Tongue (tissue), 2 donors: ENCODE data around the gene ZNF454. TPM values are rescaled to one million over a fixed set of nuclear protein-coding genes. Genes with fewer than 3 reads are reported as not detected.

ENCODE experiments used
- DNase-seq: peaks from one replicate; pipeline ENCODE4 v3.0.0-alpha.2; 2015
- total RNA-seq: library from RNA; depleted of rRNA; stranded (reverse); fragments of >200 nt; gene quantifications from one replicate; pipeline ENCODE4 v1.2.3, GENCODE V29; 2014

Gene ZNF454
- total RNA-seq, result 4.7 TPM

GRCh38 chr5:178940569-178941360 lies at the start of gene ZNF454:
Gene ZNF454 (plus strand): TSS chr5:178941198. CDS start chr5:178942792, 1,594 bp downstream.
- DNase-seq, result peak; percentile 99

DNA sequence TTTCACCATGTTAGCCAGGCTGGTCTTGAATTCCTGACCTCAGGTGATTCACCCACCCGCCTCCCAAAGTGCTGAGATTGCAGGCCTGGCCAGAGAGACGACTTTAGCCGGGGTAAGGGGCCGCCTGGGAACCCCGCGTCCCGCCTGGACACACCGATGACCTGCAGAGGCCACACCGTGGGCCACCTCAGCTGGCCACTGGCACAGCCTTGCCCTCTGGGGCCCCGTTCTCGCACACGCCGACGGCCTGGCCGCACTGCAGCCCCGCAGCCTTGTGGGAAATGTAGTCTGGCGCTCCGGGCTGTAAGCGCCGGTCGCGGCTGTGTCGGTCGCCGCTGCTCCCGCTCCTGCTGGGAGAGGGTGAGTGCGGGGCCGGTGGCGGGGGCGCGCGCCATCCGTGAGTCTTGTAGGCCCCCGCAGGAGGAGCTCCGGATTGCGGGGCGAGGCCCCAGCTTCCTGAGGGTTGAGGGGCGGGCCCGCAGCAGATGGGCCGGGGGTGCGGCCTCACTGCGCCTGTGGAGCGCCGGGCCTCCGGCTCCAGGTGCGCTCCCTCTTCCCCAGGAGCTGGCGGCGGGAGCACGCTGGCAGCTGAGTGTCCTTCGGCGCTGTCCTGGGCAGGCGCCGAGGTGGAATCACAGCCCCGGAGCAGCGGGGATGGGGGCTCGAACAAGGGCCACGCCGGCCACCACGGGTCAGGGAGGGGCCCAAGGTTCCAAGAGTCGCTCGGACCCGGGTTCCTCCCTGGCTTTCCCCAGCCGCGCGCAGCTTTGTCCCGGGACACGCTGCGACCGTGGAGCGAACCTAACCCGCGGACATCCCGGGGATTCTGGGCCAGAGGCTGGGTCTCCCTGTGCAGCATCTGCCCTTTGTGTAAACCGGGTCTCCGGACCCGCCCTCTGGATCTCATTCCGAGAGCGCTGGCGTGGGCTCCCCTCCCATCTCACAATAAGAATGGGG lies 45.1 kb upstream of the ZNF454 start, which contains the start of gene ZFP2:
ZFP2 (plus strand) TSS at position 299 of the 957 bp plus-strand sequence. CDS start 35,401 bp downstream, outside the sequence.
- DNase-seq, result peak; percentile 83

GRCh38 chr5:178899289-178899688 lies 41.7 kb upstream of the ZNF454 start:
- DNase-seq, result no peak

GRCh38 chr5:178902849-178903248 lies 38.1 kb upstream of the ZNF454 start:
- DNase-seq, result no peak

DNA sequence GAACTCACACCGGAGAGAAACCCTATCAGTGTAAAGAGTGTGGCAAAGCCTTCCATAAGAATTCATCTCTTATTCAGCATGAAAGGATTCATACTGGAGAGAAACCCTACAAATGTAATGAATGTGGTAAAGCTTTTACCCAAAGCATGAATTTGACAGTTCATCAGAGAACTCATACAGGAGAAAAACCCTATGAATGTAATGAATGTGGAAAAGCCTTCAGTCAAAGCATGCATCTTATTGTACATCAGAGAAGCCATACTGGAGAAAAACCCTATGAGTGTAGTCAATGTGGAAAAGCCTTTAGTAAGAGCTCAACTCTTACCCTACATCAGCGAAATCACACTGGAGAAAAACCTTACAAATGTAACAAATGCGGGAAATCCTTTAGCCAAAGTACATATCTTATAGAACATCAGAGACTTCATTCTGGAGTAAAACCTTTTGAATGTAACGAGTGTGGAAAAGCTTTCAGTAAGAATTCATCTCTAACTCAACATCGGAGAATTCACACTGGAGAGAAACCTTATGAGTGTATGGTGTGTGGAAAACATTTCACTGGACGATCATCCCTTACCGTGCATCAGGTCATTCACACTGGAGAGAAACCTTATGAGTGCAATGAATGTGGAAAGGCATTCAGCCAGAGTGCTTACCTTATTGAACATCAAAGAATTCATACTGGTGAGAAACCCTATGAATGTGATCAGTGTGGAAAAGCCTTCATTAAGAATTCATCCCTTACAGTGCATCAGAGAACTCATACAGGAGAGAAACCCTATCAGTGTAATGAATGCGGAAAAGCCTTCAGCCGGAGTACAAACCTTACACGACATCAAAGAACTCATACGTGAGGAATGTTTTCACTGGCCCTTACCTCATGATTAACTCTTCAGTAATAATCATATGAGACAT lies 8.9 kb upstream of the ZNF454 start:
- no peak for DNase-seq

DNA sequence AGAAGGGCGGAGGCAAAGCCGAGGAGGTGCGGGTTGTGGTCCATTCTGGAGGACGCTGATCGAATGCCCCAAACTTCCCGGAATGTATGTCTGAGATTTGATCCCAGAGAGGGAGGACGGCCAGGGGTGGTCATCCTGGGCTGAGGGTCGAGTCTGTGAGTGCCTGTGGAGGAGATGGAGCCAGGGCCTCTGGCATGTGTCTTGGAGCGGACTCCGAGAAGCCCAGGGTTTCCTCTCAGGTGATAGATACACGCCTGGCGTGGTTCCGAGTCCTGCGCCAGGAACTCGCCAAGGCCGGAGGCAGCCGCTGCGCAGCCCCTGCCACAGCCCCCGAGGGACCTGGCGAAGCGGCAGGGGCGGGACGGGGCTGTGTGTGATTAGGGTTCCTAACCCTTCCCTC lies 363 bp downstream of the ZNF454 start:
- DNase-seq, result no peak

DNA sequence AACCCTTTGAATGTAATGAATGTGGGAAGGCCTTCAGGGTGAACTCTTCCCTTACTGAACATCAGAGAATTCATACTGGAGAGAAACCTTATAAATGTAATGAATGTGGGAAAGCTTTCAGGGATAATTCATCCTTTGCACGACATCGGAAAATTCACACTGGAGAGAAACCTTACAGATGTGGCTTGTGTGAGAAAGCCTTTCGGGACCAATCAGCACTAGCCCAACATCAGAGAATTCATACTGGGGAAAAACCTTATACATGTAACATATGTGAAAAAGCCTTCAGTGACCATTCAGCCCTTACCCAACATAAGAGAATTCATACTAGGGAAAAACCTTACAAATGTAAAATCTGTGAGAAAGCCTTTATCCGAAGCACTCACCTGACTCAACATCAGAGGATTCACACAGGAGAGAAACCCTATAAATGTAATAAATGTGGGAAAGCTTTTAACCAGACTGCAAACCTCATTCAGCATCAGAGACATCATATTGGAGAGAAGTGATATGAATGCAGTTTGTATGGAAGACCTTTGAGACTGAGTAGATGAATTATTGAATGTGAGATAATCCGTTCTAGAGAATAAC lies 24.6 kb downstream of the ZNF454 start:
- DNase-seq, result no peak

- DNase-seq, result no peak
Observed at GRCh38 chr5:178981381-178981780, 40.4 kb downstream of the ZNF454 start.

GRCh38 chr5:178982941-178983340 lies 41.9 kb downstream of the ZNF454 start:
- DNase-seq, result no peak

DNA sequence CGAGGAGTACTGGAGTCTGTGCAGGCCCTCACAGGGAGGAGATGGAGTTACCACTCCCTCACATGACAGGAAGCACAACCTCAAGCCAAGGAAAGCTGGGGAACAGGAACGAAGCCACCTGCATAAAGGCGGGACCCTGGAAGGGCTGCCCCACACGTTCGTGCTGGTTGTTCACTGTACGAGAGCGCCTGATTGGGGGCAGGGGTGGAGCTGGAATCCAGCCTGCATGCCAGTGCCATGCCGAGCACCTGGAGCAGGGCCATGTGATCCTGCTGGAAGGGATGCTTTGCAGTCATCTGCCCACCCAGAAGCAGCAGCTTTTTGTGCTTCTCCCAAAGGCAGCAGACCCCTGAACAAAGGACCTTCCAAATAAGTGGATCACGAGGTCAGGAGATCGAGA lies 42.7 kb downstream of the ZNF454 start:
- DNase-seq, result no peak

DNA sequence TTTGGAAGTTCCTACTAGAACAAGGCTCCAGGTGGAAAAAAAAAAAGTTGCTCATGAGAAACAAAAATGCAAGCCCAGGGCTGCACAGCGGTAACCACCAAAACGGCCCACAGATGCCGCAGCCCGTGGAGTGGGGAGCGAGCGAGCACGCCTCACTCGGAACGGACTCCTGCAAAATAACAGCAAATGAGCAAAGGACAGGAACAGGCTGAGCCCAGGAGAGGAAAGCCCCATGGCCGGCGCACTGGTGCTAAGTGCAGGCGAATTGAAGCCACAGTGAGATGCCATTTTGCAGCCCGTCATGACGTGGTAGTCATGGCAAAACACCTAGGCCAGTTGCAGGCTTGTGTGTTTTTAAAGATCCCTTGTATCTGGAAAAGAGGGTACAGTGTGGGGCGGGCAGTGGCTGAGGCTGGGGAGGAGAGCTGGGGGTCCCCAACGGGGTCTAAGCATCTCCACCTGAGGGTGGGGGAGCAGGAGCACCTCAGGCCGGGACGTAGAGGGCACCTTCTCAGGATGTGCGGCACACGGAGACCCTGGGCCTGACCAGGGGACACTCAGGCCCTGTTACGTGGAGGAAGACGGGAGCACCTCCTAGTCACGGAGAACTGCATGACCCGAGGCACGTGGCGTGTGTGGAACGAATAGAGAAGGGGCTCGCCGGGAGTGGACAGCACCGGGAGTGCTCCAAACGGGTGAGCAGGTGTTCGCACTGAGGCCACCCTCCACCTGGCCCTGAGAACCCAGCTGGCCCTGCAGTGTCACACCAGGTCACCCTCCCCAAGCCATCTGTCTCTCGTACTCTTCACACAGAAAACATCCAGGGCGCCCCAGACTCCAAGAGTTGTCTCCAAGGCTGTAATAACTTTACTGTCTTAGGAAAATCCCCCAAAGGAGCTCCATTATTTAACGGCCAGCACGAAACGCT lies 43.4 kb downstream of the ZNF454 start:
- no peak for DNase-seq

DNA sequence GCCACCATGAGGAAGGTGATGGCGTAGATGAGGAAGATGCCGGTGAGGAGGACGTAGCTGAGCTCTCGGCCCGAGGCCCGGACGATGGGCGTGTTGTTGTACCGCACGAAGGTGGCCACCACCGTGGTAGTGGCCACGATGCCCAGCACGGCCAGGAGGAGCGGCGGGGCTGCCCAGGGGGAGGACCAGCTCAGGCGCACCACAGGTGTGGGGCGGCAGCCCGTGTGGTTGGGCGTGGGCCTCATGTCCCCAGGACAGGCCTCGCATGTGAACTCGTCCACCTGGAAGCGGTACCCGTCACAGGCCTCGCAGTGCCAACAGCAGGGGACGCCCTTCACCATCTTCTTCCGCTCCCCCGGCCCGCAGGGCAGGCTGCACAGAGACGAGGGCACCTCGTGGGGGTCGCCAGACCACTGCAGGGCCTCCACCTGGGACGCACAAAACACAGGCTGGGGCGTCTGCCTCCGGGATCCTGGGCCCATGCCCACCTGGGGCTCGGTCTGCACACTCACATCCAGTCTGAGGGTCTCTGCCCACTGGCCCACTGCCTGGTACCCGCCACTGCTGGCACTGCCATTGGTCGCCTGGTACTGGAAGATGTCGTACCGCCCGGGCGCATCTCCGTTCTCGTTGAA lies 45.4 kb downstream of the ZNF454 start:
- no peak for DNase-seq

GRCh38 chr5:178988436-178989220 lies 47.6 kb downstream of the ZNF454 start:
- no peak for DNase-seq

GRCh38 chr5:178989311-178989710 lies 48.3 kb downstream of the ZNF454 start:
- DNase-seq, result no peak

- DNase-seq, result no peak
Observed at GRCh38 chr5:178990491-178990890, 49.5 kb downstream of the ZNF454 start.

- DNase-seq, result no peak
Observed at GRCh38 chr5:178991190-178992145, 50.5 kb downstream of the ZNF454 start.

GRCh38 chr5:178992291-178992895 lies 51.4 kb downstream of the ZNF454 start:
- DNase-seq, result no peak
